Head of caudate nucleus (tissue), 42 donors: ENCODE data around the gene INPP5D.
"Not testable (repeated sequence)": the region's sequence is repeated elsewhere in the genome, so short reads cannot be mapped to it uniquely, and the experiment has no call there.

Source experiments
- DNase-seq, 42 donors: peaks; one replicate each; pipeline versions ENCODE4 v3.0.0 to v3.0.0-alpha.2; 2020 to 2021; ENCODE audit warnings: mixed read lengths in 7 of 42
- intact Hi-C: fragments of 100-400 bp; cut with DNase I; formaldehyde crosslinking; loops from one replicate; pipeline ENCODE4 v1.15.0; 2022

Gene INPP5D

DNA sequence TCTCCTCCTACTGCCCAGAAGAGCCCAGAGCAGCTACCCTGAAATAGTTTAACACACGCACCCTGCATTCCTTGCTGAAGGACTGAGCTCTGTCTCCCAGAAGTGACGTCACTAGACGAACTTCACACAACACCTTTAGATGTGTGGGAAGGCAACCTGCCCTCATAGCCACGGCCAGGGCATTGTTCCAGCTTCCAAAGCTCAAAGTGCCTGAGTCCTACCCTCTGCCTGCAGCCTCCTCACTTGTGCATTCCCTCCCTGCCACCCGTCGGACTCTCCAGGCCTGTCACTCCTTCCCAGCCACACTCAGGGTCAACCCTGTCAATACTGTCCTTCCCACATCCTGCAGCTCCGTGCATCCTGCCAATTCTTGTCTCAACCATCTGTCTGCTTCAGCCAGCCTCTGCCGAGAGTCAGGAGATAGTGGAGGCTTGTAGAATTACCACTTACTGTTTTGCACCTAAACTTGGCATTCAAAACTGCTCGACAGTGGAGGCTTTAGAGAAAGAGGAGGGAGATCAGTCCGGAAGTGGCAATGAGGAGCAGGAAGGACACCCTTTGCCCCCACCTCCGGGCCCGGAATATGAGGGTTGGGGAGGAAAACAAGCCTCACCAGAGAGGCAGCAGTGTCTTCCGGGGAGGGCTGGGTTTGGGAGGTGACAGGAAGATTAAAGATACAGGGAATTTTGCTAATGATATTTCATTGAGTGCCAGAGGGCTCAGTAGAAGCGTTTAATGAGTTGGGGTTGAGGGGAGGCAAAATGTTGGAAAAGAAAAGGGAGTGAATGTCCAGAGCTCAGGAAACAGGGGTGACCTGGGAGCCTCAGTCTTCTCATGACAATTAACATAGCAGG is 119.1 kb downstream of the INPP5D start:
- no peak for DNase-seq
- intact Hi-C loops, result no loop called here

DNA sequence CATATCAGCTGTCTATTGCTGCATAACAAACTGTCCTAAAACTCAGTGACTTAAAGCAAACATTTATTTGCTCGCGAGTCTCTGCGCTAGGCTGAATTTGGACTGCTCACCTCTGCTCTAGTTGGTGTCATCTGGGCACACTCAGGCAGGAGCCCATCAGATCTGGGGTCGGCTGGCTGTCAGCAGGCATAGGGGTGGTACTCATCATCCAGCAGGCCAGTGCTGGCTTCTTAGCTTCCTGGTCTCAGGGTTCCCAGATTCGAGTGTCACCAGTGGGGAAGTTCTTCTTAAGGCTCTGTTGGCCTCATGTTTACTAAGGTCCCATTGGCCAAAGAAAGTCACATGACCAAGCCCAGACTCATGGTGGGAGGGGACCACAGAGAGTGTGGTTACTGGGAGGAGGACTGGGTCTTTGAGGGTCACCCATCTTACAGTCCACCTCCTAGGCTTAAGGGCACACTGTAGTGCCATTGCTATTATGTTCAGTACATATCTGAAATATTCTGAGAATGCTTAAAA is 119.8 kb downstream of the INPP5D start:
- no peak for DNase-seq
- intact Hi-C loops, result no loop called here

DNA sequence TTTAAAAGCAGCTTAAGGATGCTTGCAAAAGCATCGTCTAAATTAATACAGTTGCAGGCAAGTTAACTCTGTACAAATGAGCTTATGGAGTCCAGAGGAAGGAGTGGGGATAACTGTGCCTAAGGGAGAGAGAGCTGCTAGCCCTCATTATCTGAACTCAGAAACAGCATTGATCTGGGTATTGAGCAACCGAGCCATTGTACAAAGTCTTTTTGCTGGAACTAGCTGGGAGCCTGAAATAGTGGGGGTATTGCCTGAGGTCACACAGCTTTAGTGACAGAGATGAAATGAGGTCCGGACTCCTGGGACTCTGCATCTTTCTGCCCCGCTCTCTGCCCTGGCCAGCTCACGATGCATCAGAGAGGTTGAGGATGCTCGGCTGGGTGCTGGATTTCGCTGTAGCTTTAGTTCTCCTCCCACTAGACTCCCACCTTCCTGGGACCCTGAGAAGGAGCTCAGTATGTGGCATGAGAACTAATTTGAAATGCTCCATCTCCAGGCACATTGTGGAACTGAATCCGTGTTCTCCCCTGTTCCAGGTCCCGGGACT is 123.8 kb downstream of the INPP5D start:
- intact Hi-C loops, result no loop called here

DNA sequence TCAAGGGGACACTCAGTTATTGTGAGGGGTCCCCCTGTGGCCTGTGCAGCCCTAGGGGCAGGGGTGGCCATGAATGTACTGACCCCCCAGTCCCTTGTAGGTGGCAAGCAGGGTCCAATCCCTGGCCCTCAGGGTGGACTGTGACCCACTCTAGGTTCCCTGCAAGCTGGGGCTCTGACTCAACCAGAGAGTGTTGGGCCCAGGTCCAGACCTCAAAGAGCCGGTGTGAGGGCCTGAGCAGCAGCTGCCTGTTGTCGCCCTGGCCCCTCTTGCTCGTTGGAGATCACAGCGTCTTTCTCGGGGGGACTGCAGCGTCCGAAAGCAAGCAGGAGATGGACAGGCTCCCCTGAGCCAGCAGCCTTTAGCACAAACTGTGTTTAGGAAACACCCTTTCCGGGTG is 124.5 kb downstream of the INPP5D start:
- DNase-seq, result no peak
- intact Hi-C loops, result no loop called here

More for the DNA sequence above, 123.8 kb downstream of the INPP5D start:
- peak in 1 of 42 donors; percentile 40 for DNase-seq

DNA sequence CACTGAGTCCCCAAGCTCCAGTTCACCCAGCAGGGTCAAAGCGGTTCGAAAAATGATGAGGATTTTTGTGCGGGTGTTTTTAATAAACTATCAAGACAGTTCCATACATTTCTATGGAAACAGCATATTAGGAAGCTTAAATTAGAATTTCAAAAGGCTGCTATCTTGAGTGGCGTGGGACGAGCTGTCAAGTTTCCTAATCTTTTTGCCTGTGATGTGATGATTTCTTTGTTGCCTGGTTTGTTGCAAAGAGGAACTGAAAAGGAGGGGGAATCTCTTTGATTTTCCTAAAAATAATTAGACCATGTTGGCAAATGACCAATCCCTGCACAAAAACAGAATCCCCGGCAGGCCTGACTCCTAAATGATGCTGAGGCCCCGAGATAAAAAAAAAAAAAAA is 125.2 kb downstream of the INPP5D start:
- intact Hi-C loops, result no loop called here
- peak in 21 of 42 donors; percentile 18 to 77 (median 44) for DNase-seq

DNA sequence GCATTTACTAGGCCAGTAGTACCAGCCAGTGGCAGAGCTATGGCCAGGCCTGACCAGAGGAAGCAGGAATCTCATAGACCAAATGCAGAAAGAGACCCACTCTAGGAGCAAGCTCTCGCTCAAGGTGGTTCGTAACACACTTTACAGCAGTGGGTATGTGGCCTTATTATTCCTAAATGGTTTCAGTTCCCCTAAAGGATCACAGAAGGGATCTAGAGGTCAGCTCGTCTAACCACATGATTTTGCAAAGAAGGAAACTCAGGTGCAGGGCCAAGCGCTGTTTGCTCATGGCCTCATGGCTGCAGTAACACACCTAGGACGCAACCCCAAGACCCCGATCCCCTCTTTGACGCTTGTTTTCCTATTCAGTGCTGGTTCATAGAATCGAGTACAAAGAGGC is 125.8 kb downstream of the INPP5D start:
- intact Hi-C loops, result no loop called here
- DNase-seq, result no peak

DNA sequence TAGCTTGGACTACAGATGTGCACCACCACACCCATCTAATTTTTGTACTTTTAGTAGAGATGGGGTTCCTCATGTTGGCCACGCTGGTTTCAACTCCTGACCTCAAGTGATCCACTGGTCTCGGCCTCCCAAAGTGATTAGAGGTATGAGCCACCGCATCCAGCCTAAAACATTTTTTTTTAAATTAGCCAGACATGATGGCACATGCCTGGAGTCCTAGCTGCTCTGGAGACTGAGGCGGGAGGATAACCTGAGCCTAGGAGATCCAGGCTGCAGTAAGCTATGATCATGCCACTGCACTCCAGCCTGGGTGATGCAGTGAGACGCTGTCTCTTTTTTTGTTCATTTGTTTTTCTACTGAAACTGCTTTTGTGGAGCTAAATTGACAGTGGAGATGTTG is 126.7 kb downstream of the INPP5D start:
- intact Hi-C loops, result no loop called here

DNA sequence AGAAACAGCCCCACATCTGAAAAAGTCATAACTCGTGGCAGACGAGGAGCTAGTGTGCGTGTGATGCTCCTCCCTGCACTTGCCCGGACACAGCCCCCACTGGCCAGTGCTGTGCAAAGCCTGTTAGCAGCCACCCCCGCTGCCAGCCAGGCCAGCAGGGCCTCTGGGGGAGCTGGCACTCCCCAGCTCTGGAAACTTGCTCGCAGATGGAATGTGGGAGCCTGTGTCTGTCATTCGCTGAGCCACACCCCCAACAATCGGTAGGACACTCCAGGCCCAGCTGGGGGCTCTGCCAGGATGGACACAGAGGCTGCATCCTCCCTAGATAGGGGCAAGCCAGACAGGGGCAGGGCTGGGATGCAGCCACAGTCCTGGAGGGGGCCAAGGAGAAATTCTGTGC is 128.9 kb downstream of the INPP5D start:
- no peak for DNase-seq
- intact Hi-C loops, result no loop called here

More for the DNA sequence above, 126.7 kb downstream of the INPP5D start:
- no peak for DNase-seq

DNA sequence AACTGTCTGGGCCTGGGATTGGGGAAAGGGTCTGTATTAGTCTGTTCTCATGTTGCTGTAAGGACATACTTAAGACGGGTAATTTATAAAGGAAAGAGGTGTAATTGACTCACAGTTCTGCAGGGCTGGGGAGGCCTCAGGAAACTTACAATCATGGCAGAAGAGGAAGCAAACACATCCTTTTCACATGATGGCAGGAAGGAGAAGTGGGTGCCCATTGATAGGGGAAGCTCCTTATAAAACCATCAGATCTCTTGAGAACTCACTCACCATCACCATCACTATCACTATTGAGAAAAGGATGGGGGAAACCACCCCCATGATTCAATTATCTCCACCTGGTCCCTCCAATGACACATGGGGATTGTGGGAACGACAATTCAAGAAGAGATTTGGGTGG is 130.9 kb downstream of the INPP5D start:
- intact Hi-C loops, DNase-seq: not testable (repeated sequence)

DNA sequence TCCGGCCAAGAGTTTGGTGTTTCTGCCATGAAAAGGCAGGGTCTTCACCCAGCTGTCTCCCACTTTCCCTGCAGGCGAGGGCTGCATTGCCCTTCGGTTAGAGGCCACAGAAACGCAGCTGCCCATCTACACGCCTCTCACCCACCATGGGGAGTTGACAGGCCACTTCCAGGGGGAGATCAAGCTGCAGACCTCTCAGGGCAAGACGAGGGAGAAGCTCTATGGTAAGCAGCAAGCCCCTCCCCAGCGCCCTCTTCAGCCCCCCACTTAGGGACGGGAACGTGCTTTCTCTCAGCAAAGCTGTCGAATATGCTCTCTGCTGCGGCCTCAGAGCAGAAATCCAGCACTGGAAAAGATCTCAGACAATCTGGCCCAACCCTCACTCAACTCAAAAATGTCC is 133.6 kb downstream of the INPP5D start:
- intact Hi-C loops, result no loop called here
- no peak for DNase-seq

DNA sequence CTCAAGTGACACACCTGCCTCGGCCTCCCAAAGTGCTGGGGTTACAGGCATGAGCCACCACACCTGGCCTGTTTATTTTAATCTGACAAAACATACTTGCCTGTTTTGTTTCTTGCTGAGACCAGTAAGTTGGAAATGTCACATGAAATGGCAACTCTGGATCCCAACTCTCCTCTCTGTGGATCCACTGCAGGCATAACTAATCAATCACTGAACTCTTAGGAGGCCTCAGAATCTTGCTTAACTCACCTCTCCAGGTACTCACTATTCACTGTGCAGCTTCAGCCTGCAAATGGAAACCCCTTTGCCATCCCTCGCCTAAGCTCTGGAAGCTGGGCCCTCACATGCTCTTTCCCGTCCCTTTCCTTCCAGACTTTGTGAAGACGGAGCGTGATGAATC is 134.9 kb downstream of the INPP5D start:
- intact Hi-C loops, result no loop called here
- DNase-seq, result no peak

DNA sequence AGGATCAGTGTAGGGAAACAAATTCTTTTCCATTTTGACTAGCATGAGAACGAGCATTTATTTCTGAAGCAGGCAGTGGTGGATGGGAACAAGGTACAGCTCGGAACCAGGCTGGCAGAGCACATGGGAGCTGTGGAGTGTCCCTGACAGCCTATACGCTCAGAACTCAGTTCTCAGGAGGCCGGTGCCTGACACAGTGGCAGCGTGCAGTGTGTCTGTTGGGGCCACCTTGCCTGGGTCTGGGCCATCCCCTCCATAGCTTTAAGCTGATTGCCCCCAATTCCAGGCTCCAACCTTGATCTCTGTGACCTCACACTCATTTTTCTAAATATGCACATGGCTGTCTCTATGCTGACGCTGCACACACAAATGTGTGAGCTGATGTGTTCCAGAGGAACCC is 136.9 kb downstream of the INPP5D start:
- intact Hi-C loops, result no loop called here
- no peak for DNase-seq

DNA sequence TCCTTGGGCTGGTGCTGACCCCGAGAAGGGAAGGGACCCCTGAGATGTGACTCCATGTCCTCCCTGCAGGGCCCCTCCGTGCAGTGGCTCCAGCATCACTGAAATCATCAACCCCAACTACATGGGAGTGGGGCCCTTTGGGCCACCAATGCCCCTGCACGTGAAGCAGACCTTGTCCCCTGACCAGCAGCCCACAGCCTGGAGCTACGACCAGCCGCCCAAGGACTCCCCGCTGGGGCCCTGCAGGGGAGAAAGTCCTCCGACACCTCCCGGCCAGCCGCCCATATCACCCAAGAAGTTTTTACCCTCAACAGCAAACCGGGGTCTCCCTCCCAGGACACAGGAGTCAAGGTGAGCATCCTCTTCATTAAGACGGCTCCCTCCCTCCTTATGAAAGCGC is 137.9 kb downstream of the INPP5D start:
- no peak for DNase-seq
- intact Hi-C loops, result no loop called here

DNA sequence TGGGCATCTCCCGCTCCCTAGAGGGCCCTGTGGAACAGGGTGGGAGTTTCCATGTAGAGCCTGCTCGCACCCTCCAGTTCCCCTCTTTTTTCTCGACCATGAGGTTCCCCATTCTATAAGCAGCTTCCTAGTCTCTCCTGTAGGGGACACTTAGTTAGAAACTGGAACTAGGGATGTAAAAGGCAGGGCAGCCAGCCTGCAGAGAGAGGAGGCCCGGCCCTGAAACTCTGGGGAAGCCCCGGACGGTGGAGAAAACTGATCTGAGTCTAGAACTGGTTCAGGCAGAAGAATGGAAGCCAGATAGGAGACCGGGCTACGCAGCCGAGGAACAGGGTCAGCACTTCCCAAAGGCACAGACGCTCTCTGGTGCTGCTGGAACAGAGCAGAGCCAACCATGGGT is 139.7 kb downstream of the INPP5D start:
- intact Hi-C loops, result no loop called here

DNA sequence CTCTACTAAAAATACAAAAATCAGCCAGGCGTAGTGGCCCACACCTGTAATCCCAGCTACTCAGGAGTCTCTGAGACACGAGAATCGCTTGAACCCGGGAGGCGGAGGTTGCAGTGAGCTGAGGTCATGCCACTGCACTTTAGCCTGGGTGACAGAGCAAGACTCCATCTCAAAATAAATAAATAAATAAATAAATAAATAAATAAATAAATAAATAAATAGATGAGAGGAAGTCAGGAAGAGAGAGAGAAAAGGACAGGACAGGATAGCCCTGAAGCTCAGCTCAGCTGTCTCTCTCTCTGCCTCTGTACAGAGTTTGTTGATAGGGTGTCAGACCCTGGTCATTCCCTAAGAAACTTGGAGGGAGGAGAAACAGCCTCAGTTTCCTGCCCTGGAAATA is 140.6 kb downstream of the INPP5D start:
- DNase-seq, intact Hi-C loops: not testable (repeated sequence)

More for the DNA sequence above, 139.7 kb downstream of the INPP5D start:
- no peak for DNase-seq

DNA sequence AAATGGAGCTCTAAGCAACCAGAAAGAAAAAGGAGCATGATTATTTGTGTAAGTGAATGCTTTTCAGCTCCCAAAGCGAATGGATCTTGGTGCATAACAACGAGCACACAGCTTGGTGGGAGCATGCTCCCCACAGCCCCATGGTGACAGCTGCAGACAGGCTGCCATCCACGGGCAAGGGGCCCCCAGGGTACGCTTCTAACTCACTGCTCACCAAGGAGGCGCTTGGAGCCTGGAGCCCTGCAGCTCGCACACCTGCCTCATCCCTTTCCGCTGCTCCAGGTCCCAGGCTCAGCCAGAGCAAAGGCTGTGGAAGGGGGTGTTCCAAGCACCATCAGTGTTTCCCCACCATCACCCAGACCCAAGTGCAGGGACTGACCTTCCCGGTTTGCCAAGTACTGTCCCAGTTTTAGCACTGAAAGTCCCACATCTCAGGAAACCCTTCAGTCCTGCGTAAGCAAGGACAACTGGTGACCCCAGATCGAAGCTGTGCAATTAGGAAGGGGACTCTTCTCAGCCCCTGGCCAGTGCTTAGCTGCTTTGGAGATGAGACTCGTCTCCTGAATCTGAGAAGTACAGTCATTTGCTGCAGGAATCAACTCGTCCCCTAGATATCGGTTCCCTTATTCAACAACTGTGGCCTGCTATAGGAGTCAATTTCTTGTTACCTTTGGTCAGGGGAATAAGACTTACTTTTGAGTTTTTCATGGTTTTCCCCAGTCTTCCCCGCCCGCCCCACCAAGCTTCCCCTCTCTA is 141.3 kb downstream of the INPP5D start:
- intact Hi-C loops, result no loop called here
- DNase-seq, result no peak

DNA sequence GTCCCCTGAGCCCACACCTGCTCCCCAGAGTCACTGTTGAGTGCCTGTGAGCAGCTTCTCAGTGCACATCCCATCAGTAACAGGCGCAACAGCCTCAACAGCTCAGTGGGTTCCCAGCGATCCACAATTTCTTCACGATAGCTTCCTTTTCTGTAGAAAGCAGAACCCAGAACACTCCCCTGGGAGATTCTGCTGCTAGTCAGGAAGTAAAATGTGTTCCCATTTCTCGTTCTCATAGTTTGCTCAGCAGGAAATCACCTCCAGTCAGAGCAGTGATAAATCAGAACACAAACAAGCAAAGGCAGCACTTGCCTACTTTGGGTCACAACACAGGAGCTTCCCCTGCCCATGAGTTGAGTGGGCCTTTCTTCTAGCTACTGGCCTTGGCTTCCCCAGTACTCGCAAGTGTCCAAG is 142.4 kb downstream of the INPP5D start:
- intact Hi-C loops, result no loop called here
- no peak for DNase-seq

DNA sequence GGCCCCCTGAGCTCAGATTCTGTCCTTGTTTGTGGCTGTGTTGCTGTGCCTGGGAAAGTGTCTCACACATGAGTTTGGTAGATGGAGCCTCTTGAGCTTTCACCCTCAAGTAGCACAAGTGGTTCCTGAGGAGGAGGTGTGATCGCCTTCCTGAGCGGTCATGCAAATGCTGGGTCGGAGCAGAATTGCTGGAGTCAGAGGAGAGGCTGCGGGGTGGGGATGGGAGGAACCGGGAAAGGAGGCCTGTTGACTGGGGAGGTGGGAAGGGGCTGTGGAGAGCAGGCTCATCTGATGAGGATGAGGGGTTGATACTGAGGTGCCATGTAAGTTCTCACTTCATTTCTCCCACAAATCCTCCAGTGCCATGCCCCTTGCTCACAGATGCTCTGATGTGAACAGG is 142.9 kb downstream of the INPP5D start:
- no peak for DNase-seq
- intact Hi-C loops, result no loop called here

DNA sequence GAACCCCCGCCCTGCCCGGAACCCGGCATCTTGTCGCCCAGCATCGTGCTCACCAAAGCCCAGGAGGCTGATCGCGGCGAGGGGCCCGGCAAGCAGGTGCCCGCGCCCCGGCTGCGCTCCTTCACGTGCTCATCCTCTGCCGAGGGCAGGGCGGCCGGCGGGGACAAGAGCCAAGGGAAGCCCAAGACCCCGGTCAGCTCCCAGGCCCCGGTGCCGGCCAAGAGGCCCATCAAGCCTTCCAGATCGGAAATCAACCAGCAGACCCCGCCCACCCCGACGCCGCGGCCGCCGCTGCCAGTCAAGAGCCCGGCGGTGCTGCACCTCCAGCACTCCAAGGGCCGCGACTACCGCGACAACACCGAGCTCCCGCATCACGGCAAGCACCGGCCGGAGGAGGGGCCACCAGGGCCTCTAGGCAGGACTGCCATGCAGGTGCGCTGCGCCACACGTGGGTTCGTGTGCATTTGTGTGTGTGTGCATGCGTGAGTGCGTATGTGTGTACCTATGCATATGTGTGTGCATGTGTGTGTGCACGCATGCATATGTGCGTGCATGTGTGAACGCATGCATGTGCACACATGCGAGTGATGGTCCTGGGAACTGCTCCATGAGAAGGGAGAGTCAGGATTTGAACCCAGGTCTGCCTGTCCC is 144.3 kb downstream of the INPP5D start:
- intact Hi-C loops, result no loop called here
- DNase-seq, result no peak
